HG03064 (cell line): ENCODE measurements around the gene SH3RF2.

Source experiments
- ATAC-seq: cut with Tn5 transposase; IDR thresholded peaks from one replicate; pipeline ENCODE4 v1.9.1; 2021; ENCODE audit warnings: low read depth; ENCODE audit not compliant: unreplicated experiment

The SH3RF2 gene

DNA sequence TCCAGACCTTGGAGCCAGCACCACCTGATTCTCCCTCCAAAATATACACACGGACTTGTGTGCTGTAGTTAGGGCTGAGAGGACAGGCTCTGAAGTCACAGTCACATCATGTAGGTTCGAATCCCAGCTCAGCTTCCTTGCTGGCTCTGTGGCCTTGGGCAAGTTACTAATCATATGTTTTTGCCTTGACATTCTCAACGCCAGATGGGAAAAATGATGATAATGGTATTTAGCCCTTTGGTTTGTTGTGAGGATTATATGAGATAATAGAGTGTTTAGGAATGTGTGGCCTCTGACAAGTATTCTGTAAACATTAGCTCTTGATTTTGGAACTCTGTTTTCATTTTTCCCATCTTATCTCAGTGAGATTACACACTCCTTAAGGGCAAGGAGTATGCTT is 96.5 kb downstream of the SH3RF2 start:
- no peak for ATAC-seq

DNA sequence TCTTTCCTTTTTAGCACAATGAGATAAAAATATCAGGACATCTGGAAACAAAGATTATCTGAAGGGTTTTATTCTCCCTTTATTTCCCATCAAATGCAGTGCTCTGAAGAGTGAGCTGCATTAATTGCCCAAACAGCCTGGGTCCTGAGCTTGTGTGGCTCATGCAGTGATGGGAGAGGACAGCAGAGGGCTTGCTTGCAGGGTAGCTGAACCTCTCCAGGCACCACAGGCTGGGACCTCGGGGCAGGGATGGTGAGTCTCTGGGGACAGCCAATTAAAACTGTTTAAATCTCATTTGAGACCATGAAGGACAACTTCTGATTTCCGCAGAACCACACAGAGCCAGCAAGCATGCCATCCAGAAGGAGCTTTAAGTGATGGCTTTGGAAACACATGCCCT is 97.7 kb downstream of the SH3RF2 start:
- no peak for ATAC-seq

DNA sequence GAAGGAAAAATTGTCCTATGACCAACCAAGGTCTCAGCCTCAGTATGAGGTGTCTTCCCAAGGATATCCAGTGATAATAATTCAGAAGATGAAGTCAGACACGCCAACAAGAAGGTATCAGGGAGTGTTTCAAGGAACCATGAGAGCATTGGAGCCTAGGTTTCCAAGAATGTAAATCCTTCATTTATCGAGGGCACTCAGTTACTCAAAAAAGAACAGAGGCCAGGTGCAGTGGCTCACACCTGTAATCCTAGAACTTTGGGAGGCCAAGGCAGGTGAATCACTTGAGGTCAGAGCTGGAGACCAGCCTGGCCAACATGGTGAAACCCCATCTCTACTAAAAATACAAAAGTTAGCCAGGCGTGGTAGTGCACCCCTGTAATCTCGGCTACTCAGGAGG is 98.2 kb downstream of the SH3RF2 start:
- no peak for ATAC-seq

DNA sequence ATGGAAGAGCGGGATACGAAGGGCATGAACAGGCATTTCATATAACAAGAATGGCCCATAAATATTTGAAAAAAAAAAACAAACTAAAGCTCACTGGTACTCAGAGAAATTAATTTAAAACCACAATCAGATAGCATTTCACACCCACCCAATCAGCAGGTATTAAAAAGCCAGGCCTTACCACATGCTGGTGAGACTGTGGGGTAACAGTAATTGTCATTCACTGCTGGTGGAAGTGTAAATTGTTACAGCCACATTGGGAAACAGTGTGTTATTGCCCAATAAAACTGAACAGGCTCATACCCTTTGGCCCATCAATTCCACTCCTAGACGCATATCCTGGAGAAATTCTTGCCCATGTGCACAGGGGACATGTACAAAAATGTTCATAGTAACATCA is 103.0 kb downstream of the SH3RF2 start:
- ATAC-seq = no peak

DNA sequence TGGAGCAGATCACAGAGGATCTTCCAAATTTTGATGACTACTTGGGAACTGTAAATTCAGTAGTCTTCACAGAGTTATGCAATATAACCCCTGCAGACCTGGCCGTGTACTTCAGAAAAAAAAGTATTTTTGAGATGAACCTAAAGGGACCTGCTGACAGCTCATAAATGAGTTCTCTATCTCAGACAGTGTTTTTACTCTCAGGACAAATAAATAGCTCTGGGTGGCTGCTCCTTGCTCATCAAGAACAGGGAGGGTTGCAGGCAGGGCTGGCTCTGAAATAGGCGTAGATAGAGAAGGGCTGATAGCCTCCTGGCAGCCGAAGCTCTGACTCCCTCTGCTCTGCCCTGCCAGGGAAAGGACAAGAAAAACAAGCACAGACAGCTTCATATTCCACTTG is 104.1 kb downstream of the SH3RF2 start:
- ATAC-seq = no peak

DNA sequence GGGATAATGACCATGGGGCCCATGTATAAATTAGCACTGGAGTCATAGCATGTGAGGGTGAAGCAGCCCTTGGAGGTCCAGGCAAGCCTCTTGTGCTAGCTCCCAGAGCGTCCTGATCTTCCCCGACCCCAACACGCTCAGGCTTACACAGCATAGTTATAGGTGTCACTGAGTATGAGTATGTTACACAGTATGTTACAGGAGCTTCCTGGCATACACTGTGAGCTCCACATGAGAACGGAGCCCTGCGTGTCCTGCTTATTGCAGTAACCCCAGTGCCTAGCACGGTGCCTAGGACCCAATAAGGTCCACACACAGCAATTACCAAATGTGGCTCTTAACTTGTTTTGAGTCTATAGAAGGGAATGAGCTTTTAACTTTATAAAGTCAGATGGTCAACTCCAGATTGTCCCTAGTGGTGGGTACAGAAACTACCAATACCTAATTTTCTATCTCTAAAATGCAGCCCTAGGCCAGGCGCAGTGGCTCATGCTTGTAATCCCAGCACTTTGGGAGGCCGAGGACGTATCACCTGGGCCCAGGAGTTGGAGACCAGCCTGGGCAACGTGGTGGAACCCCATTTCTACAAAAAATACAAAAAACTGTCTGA is 104.9 kb downstream of the SH3RF2 start:
- ATAC-seq = no peak

DNA sequence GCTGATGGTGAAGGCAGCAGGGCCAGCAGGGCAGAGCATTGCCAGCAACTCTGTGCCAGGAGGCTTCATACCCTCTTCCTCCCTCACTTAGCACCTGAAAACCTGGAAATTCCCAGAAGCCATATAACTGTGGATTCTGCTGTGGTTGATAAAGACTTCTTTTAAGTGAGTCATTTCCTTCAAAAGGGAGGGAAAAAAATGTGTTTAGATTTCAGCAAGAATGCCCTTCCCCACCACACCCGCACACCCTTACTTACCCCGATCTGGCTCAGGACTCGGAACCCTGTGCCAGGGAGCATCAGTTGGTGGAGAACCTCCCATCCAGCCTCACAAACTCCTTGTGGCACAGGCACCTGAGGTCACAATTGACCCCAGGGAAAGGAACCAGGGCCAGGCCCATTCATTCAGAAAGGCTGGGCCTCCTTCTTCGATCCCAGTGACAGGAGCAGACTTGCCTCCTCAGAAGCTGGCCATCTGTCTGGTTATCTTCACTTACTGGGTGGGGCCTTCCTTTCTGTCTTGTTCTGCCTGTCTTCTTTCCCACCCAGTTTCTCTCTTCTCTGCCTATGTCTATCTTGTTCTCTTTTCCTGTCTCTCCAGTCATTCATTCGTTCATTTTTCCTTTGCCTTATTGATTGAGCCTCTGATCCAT is 106.4 kb downstream of the SH3RF2 start:
- ATAC-seq = no peak

DNA sequence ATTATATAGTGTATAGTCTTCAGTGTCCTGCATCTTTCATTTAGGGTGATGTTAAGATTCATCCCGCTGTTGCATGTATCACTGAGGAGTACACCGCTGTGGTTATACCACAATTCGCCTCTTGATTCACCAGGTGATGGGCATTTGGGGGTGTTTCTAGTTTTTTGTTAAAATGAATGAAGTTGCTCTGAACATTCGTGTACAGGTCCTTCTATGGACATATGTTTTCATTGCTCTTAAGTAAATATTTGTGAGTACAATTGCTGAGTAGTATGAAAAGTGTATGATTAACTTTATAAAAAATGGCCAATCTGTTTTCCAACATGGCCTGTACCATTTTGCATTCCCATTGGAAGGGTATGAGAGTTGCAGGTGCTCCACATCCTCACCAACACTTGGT is 107.3 kb downstream of the SH3RF2 start:
- no peak for ATAC-seq

DNA sequence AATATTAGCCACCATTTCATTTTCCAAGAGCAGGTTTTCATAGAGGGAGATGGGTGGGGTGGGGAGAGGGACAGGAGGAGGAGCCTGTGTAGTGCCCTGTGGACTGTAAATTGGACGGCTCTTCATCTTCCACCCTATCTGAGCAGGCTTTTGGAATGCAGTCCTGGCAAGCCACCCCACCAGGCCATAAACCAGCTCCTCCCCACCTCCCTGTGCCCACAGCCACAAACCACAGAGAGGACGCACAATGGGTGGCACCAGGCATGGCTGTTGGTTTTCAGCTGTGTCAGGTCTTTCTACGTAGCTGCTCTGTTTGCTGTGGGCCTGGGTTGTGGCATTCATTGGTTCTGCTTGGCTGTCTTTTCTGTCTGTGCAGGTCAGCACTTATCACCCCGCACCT is 111.0 kb downstream of the SH3RF2 start:
- no peak for ATAC-seq

DNA sequence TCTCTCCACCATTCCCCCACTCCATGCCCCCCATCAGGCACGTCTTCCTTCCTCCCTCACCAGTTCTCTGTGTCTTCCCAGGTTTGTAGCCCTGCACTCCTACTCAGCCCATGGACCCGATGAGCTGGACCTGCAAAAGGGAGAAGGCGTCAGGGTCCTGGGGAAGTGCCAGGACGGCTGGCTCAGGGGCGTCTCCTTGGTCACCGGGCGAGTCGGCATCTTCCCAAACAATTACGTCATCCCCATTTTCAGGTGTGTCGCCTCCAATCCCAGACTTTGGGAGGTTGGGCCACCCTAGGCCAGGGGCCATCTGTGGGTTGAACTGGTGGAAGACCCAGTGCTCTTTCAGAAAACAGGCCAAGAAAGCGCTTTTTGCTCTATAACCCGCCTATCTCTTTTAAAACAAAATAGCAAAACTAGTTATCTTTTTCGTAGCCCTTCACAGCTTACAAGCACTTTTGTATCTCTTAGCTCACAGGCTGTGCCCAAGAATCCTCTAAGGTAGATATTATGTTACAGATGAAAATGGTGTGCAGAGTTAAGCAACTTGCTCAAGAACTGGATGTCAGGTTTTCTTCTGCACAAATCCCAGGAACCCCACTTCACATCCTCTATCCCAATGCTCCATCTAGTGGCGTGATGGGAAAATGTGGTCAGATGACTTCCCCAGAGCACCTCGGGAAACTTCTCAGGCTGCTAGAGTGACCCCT is 112.8 kb downstream of the SH3RF2 start:
- no peak for ATAC-seq

DNA sequence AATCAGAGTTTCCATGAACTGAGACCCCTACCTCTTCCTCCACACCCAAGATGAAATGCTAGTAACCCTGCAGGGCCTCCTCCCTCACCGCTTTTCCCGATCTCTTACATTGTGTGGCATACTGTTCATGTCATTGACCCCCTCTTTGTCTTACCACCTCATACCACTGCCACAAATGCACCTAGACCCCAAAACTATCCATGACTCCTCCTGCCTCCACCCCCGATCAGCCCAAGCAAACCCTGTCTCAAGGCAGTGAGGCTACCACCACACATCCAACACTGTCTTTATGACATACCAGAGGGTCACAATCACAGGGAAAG is 113.3 kb downstream of the SH3RF2 start:
- no peak for ATAC-seq

DNA sequence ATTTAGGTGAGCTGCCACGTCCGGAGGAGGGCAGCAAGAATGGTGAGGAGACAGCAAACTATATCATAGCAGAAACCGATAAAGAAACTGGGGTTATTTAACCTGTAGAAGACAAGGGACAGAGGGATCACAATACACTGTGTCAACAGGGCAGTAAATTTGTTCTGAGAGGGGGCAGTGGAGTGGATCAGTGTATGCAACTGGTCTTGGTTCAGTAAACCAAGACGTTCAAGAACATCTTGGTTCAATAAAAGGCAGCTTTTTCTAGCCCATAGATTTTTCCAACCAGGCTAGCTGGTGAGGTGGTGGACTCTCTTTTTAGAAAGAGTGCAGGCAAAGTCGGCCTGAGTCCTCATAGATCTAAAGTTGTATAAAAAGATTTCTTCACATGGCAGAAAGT is 113.7 kb downstream of the SH3RF2 start:
- no peak for ATAC-seq

DNA sequence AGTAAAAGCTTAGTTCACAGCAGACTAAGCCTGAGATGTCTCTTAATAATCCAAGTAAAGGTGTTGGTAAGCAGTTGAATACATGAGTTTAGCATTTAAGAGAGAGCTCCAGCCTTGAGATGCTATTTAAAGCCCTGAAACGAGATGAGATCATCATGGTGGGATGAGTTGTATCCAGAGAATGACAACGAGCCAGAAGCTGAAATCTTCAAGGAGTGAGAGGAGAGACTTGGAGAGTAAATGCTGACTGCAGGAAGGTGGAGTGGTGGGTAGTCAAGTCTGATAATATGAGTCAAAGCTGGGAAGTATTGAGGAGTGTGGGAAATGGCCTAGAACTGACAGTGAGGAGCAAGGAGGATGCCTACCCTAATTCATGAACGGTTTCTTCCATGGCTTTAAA is 115.3 kb downstream of the SH3RF2 start:
- ATAC-seq = no peak

DNA sequence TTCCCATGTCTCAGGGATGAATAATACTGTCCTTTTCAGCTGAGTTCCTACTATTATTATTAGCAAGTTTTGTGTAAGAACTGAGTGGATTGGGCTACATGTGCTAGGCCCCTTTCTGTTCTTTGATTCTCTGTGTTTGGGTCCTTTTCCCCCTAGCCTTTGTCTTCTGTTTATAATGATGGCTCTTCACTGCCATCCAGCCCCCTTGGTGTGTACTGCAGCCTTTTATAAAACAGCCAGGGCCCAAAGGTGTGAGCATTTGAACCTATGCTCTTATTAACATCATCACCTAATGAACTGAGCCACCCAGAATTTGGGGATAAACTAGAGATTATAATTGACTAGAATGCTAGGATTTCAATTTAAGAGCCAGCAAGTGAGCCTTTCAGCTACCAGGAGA is 116.4 kb downstream of the SH3RF2 start:
- no peak for ATAC-seq

DNA sequence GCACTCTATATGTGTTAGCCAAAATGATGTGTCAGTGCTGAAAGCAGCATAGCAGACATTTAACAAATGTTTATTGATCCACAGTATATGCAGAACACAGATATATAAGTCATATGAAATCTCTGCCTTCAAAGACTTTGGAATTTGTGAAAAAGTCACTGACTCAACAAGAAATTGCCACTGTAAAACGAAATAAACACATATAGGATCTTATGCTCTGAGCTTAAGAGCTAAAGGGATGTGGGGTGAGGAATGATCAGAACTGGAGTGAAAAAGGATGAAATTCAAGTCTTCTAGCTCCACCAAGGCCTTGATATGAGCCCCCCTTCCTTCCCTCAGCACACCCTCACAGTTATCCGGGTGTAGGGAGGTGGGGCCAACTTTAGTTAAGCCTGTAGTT is 119.1 kb downstream of the SH3RF2 start:
- no peak for ATAC-seq

DNA sequence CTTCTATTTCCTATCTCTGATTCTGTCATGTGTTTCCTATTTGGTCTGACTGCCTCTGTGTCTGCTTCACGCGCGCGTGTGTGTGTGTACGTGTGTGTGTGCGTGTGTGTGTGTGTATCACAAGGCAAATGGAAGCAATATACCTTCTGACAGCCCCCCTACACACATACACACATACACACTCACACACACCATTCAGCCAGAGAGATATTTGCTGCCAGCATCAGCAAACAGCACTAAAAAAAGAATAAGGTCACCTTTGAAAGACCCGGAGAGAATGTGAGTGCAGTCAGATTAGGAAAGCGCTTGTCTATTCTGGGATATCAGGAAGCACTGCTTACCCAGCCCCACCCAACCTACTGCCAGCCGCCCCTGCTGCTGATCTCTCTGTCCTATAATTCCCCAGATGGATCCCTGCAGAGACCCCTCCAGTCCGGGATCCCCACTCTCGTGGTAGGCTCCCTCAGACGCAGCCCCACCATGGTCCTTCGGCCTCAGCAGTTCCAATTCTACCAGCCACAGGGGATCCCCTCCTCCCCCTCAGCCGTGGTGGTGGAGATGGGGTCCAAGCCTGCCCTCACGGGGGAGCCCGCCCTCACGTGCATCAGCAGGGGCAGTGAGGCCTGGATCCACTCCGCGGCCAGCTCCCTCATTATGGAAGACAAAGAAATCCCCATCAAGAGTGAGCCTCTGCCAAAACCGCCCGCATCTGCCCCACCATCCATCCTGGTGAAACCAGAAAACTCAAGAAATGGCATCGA is 123.3 kb downstream of the SH3RF2 start:
- ATAC-seq = no peak

DNA sequence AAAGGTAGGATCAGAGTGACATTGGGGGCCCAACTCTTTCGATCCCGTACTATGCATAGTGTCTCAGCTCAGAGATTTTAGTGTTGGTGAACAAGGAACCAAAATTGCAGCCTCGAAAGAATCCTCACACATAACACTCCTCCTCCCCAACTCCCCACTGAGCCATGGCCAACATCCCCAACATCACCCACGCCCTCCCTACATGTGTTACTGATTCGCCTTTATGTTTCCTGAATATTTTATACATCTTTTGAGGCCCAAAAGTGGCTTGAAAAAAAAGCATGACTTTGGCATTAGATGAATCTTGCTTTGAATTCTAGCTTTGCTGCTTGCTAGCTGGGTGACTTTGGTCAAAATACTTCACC is 123.8 kb downstream of the SH3RF2 start:
- ATAC-seq = no peak

DNA sequence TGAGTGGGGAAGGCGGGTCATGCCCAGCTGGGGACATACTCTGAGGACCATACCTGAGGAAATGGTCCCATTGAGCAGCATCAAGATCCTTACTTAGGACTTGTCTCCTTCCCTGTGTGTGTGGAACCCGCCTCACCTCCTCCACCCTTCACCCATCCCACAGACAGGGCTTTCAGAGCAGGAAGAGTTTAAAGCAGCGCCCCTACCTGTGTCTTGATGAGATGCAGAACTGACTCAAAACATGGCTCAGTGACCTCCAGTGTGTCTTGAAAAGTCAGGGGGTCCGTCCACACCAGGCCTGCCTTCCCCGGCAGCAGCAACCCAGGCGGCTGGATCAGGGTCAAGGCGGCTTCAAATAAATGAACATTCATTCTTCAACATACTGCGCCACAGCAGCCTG is 130.6 kb downstream of the SH3RF2 start:
- ATAC-seq = no peak

DNA sequence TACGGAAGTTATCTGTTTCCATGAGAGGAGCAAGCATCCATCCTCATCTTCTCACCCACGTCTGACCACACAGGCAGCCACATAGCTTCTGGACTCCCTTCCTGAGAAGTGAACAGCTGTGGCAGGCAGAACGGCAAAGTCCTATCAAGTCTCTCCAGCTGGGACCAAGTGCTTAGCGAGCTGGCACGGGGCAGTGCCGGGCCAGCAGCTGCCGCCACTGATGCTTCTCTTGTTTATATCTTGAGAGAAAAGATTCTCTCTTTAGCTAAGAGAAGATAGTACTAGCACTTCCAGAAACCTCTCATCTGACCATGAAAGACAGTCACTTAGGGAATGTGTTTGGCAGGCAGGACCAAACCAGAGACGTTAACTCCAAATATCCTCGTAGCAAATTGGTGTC is 131.8 kb downstream of the SH3RF2 start:
- ATAC-seq = no peak

DNA sequence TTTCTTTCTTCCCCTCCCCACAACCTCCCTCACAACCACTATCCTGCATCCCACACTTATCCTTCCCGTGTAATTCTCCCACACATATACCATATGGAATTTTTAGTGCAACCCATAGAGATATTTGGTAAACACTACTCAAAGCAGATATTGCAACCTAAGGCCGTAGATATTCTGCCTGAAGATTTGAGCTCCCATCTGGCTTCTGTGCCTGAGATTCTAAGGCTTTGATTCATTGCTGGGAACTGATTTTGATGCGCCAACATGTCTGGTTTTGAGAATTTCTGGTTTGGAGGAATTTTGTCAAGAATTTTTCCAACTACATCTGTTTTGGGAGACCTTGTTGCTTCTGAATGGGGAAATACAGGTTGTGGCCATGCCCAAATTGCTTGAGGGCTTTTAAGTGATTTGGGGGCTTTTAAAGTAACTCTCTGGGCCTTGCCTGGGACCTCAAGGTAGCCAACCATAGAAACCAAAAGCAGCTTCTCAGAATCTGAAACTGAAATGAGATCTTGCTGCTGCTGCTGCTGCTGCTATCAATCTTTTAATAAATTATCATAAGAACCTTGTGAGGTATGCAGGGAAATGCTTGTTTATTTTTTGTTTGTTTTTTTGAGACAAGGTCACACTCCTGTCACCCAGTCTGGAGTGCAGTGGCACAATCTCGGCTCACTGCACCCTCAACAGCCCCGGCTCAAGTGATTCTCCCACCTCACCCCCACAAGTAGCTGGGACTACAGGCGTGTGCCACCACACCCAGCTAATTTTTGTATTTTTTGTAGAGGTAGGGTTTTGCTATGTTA is 132.8 kb downstream of the SH3RF2 start:
- peak; percentile 72 for ATAC-seq

DNA sequence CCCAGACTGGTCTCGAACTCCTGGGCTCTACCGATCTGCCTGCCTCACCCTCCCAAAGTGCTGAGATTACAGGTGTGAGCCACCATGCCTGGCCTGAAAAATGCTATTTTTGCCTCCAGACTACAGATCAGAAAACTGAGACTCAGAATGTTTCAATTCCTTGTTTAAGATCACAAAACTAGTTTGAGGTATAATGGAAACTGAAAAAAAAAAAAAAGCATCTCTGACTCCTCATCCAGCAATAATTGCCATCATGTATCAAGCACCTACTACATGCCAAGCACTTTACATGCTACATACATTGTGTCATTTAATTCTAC is 133.4 kb downstream of the SH3RF2 start:
- ATAC-seq = peak; percentile 54
